Nephron (organoid): Measurements from ENCODE around the gene PGP.

Source experiments
- H3K27ac Mint-ChIP-seq, 3 experiments: 2 replicates each; pipeline ENCODE4 v1.8.0; 2020; ENCODE audit warnings: mixed read lengths in 3 of 3, mild to moderate bottlenecking in 2 of 3, moderate library complexity in 1 of 3
- H3K27me3 Mint-ChIP-seq: 2 replicates; pipeline ENCODE4 v1.8.0; 2021; ENCODE audit warnings: low read depth, mild to moderate bottlenecking, moderate library complexity, mixed read lengths
- H3K36me3 Mint-ChIP-seq: 2 replicates; pipeline ENCODE4 v1.8.0; 2020; ENCODE audit warnings: low read depth, mixed read lengths
- H3K4me1 Mint-ChIP-seq: 2 replicates; pipeline ENCODE4 v1.8.0; 2020; ENCODE audit warnings: mixed read lengths
- H3K4me3 Mint-ChIP-seq, 3 experiments: 2 replicates each; pipeline ENCODE4 v1.8.0; 2020; ENCODE audit warnings: mild to moderate bottlenecking in 3 of 3, mixed read lengths in 3 of 3, moderate library complexity in 2 of 3
- H3K9me3 Mint-ChIP-seq: 2 replicates; pipeline ENCODE4 v1.8.0; 2020; ENCODE audit warnings: mixed read lengths
- CTCF ChIP-seq, 3 experiments: fragments of 200-600 bp; sonication (generic); IDR thresholded peaks; one replicate each; pipeline ENCODE4 v1.5.0; 2021; ENCODE audit warnings: antibody characterized with exemption in 3 of 3; ENCODE audit not compliant: unreplicated experiment in 3 of 3

Gene PGP

DNA sequence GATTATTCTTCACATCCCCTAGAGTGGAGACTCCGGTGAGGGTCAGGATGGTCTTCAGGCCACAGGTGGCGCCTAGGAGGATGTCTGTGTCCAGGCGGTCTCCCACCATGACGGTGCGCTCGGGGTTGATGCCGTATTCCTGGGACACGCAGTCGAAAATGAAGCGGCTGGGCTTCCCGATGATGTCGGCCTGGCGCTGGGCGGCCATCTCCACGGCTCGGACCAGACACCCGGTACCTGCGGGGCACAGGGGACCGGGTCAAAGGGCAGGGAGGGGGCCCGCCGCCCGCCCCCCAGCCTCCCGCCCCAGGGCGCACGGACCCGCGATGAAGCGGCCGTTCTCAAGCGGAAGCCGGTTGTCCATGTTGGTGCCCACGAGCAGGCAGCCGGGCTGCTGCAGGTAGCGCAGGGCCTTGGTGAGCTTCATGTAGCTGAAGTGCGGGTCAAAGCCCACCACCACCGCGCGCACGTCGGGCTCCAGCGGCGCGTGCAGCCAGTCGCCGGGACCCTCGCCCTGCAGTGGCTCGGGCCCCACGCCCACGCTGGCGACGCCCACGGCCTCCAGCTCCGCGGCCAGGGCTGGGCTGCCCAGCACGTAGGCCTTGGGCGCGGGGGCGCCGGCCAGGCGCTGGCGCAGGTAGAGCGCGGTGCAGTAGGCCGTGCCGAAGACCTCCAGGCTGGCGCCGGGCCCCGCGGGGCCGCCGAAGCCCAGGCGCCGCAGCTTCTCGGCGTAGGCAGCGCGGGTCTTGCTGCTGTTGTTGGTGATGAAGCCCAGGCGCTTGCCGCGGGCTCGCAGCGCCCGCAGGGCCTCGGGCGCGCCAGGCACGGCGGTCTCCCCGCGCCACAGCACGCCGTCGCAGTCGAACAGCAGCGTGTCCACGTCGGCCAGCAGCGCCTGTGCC lies 572 bp downstream of the PGP start:
- H3K9me3 Mint-ChIP-seq = no peaks in the 10 kb centered on the region
- H3K27me3 Mint-ChIP-seq = no peaks in the 10 kb centered on the region
- H3K27ac Mint-ChIP-seq = peak overlapping the region in 2 of 3 experiments; percentile 28 to 57
- peaks cover 20% of the 10 kb centered on the region for H3K4me1 Mint-ChIP-seq
- H3K4me3 Mint-ChIP-seq = peak overlapping the region; percentile 79 to 89 (median 85)
- TF ChIP-seq CTCF (IDR thresholded peaks at IDR 0.05; ENCODE audit: unreplicated experiment in 3 of 3) = no peak
- no peaks in the 10 kb centered on the region for H3K36me3 Mint-ChIP-seq

GRCh38 chr16:2212362-2213324 lies 2.0 kb downstream of the PGP start:
- no peak for TF ChIP-seq CTCF (IDR thresholded peaks at IDR 0.05; ENCODE audit: unreplicated experiment in 3 of 3)
- Mint-ChIP-seq H3K9me3 (no peaks in the 10 kb centered on the region), H3K27me3 (no peaks in the 10 kb centered on the region)

GRCh38 chr16:2211923-2212347 lies 2.7 kb downstream of the PGP start:
- Mint-ChIP-seq H3K4me1 (peaks cover 27% of the 10 kb centered on the region), H3K36me3 (peaks cover 7% of the 10 kb centered on the region), H3K9me3 (no peaks in the 10 kb centered on the region), H3K27me3 (no peaks in the 10 kb centered on the region), H3K4me3 (peak overlapping the region; percentile 55 to 79 (median 68)), H3K27ac (no peak overlapping the region)
- TF ChIP-seq CTCF (IDR thresholded peaks at IDR 0.05; ENCODE audit: unreplicated experiment in 3 of 3) = no peak

More at GRCh38 chr16:2212362-2213324, 2.0 kb downstream of the PGP start:
- H3K27ac Mint-ChIP-seq = peak overlapping the region in 2 of 3 experiments; percentile 28 to 57
- H3K36me3 Mint-ChIP-seq = peaks cover 3% of the 10 kb centered on the region
- H3K4me1 Mint-ChIP-seq = peaks cover 23% of the 10 kb centered on the region
- H3K4me3 Mint-ChIP-seq = peak overlapping the region; percentile 79 to 89 (median 85)

DNA sequence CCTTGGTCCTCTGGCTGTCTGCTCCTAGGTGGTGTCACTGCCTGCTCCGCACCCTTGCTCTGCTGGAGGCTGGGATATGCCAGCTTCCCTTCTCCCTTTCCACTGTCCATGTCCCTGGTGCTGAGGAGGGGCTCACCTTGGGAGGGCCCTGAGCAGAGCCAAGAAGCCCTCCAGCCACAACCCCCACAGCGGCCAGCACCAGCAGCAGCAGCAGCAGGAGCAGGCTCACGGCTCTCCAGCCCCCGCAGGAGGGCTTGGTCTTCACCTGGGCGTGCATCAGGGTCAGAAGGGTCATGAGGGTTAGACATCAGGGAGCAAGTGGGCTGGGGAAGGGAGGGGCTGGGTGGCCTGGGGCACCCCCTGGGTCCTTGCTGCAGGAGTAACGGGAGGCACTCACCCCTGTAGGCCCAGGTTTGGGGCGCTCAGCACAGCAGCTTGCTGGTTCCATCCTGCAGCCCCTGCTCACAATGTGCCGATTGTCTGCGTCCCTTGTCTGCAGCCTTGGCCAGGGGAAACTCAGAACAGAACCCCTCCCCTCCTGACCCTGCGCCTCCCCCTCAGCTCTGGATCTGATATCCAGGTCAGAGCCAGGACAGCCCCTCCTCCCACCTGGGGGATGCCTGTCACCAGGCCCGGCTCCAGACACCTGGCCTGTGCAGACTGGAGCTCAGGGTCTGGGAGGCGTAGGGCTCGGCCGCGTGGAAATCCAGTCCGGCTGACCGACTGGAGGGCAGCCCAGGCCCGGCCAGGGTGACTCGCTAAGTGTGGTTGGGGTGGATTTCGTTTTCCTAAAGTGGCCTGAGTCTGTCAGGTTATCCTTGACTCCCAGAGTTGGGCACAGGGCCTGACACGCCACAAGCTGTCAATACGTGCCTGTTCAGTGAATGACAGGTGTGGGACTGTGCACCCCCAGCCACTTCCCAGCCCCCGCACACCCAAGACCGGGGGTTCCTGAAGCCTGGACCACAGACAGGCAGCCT lies 4.0 kb downstream of the PGP start, which contains the start of gene BRICD5:
Gene BRICD5 (minus strand): TSS at position 478 of the 980 bp plus-strand sequence. CDS start 30 bp downstream, at position 448.
- peaks cover 10% of the 10 kb centered on the region for H3K36me3 Mint-ChIP-seq
- peak within 1 kb of the TSS; percentile 55 to 79 (median 68) for H3K4me3 Mint-ChIP-seq
- no peak within 1 kb of the TSS for H3K27ac Mint-ChIP-seq
- H3K4me1 Mint-ChIP-seq = peaks cover 32% of the 10 kb centered on the region
- H3K27me3 Mint-ChIP-seq = no peaks in the 10 kb centered on the region
- TF ChIP-seq CTCF (IDR thresholded peaks at IDR 0.05; ENCODE audit: unreplicated experiment in 3 of 3) = no peak
- no peaks in the 10 kb centered on the region for H3K9me3 Mint-ChIP-seq

DNA sequence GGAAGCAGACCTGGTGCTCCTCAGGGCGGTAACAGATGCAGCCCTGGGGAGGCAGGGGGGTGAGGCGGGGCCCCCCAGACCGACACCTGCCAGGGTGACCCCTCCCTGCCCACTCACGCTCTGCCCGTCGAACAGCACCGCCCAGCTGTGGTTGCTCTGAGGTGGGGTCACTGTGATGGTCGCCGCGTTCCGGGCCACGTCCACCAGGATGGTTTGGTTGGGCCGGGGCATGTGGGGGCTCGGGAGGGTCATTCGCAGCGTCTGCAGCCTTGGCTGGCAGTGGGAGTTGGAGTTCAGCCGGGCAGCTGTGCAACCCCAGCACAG lies 4.7 kb downstream of the PGP start:
- H3K27ac Mint-ChIP-seq = no peak overlapping the region
- H3K4me3 Mint-ChIP-seq = no peak overlapping the region
- H3K27me3 Mint-ChIP-seq = no peaks in the 10 kb centered on the region
- no peaks in the 10 kb centered on the region for H3K9me3 Mint-ChIP-seq
- H3K36me3 Mint-ChIP-seq = peaks cover 10% of the 10 kb centered on the region
- peaks cover 32% of the 10 kb centered on the region for H3K4me1 Mint-ChIP-seq
- no peak for TF ChIP-seq CTCF (IDR thresholded peaks at IDR 0.05; ENCODE audit: unreplicated experiment in 3 of 3)
